HepG2 (cell line): ENCODE data around the gene XRCC3. TPM values are rescaled to one million over a fixed set of nuclear protein-coding genes. Genes with fewer than 3 reads are reported as not detected.

ENCODE experiments used
- HNRNPLL ChIP-seq: fragments of 200-400 bp; formaldehyde crosslinking; IDR thresholded peaks from 2 replicates; pipeline ENCODE4 v1.6.1; 2017; ENCODE audit warnings: mild to moderate bottlenecking, low read depth, low read length; ENCODE audit not compliant: poor library complexity, severe bottlenecking
- REXO4 ChIP-seq: sonication (generic); formaldehyde crosslinking; IDR thresholded peaks from 2 replicates; pipeline ENCODE4 v1.8.0; 2022; ENCODE audit warnings: missing genetic modification reagents, mild to moderate bottlenecking, borderline replicate concordance
- ZNF292 ChIP-seq: sonication (generic); formaldehyde crosslinking; IDR thresholded peaks from 2 replicates; pipeline ENCODE4 v1.8.1; 2022; ENCODE audit warnings: mild to moderate bottlenecking, low read depth, missing genetic modification reagents, borderline replicate concordance
- ZNF30 ChIP-seq: sonication (generic); formaldehyde crosslinking; IDR thresholded peaks from 2 replicates; pipeline ENCODE4 v1.5.0; 2020; ENCODE audit warnings: mild to moderate bottlenecking, missing genetic modification reagents
- ZNF383 ChIP-seq: sonication (generic); formaldehyde crosslinking; IDR thresholded peaks from 2 replicates; pipeline ENCODE4 v1.4.0; 2020; ENCODE audit warnings: missing genetic modification reagents, mild to moderate bottlenecking, borderline replicate concordance
- ZNF564 ChIP-seq: sonication (generic); formaldehyde crosslinking; IDR thresholded peaks from 2 replicates; pipeline ENCODE4 v1.8.1; 2023; ENCODE audit warnings: mild to moderate bottlenecking, missing genetic modification reagents
- polyA plus RNA-seq, 8 experiments: library from polyadenylated mRNA; depleted of rRNA in 3 of 8; stranded (reverse) in 7 of 8; unstranded in 1 of 8; fragments of >200 nt; fragmentation: Illumina TruSeq in 4 of 8; extraction: Trizol in 4 of 8; gene quantifications; 2 replicates each; pipeline versions ENCODE4 v1.2.1 to v1.2.3, GENCODE V29; 2011 to 2016; ENCODE audit warnings: low read depth in 4 of 8, missing spikeins in 1 of 8, mixed read lengths in 1 of 8; ENCODE audit not compliant: insufficient read depth in 1 of 8
- total RNA-seq, 5 experiments: library from RNA; depleted of rRNA; stranded (reverse); fragments of >200 nt; fragmentation: Illumina TruSeq; extraction: Trizol; gene quantifications; 2 replicates each; pipeline ENCODE4 v1.2.3, GENCODE V29; 2016; ENCODE audit warnings: low read depth in 1 of 5
- TF ChIP-seq, protein P1 (sequence below): sonication (generic); formaldehyde crosslinking; IDR thresholded peaks from 2 replicates; pipeline ENCODE4 v1.4.0; 2020; ENCODE audit warnings: missing genetic modification reagents
- TF ChIP-seq, protein P2 (sequence below): sonication (generic); formaldehyde crosslinking; IDR thresholded peaks from 2 replicates; pipeline ENCODE4 v1.5.1; 2020; ENCODE audit warnings: mild to moderate bottlenecking, missing genetic modification reagents

XRCC3 gene
- total and polyA plus RNA-seq, 2 of the 13 experiments (the other 11 are each of a cell fraction or from before 2014, with no cell fraction given), result 5.4 to 25.8 TPM

DNA sequence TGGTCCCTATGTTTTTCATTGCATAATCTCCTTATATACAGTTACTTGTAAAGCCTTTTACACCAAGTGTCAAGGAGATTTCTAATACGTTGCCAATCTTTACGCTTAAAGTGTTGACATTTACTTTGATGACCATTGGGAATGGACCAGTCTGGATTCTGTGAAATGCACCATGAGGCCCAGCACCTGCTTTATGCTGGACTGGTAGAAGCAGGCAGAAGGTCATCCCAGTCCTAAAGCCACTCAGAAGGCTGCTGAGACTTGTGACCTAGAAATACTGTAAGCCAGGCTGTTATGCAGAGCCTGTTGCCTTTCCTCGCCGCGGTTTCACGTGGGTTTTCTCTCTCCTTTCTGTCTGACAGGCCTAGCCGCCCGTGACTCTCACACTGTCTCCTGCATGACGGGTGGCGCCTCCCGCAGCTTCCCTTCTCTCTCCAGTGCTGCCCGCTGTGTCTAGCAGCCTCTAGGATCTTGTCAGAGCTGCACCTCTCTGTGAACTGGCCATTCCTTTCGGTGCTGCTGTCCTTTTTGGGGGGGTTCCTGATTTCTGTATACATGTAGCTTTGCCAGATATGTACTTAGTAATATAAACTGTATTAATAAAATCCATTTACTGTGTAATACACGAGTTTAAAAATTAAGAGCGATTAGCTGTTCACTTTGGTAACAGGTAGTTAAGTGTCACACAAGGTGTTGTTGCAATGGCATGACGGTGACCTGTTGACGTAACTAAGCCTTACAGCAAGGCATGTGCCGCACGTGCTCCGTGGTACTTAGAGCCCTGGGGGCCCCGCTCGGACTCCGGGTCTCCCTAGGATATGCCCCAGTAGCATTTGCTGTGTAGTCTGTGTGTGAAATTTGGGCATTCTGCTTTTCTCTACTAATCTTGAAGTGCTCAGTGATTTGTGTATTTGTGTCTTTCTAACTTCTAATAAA is 29.7 kb downstream of the XRCC3 start (continued):
- TF ChIP-seq, protein P1, sequence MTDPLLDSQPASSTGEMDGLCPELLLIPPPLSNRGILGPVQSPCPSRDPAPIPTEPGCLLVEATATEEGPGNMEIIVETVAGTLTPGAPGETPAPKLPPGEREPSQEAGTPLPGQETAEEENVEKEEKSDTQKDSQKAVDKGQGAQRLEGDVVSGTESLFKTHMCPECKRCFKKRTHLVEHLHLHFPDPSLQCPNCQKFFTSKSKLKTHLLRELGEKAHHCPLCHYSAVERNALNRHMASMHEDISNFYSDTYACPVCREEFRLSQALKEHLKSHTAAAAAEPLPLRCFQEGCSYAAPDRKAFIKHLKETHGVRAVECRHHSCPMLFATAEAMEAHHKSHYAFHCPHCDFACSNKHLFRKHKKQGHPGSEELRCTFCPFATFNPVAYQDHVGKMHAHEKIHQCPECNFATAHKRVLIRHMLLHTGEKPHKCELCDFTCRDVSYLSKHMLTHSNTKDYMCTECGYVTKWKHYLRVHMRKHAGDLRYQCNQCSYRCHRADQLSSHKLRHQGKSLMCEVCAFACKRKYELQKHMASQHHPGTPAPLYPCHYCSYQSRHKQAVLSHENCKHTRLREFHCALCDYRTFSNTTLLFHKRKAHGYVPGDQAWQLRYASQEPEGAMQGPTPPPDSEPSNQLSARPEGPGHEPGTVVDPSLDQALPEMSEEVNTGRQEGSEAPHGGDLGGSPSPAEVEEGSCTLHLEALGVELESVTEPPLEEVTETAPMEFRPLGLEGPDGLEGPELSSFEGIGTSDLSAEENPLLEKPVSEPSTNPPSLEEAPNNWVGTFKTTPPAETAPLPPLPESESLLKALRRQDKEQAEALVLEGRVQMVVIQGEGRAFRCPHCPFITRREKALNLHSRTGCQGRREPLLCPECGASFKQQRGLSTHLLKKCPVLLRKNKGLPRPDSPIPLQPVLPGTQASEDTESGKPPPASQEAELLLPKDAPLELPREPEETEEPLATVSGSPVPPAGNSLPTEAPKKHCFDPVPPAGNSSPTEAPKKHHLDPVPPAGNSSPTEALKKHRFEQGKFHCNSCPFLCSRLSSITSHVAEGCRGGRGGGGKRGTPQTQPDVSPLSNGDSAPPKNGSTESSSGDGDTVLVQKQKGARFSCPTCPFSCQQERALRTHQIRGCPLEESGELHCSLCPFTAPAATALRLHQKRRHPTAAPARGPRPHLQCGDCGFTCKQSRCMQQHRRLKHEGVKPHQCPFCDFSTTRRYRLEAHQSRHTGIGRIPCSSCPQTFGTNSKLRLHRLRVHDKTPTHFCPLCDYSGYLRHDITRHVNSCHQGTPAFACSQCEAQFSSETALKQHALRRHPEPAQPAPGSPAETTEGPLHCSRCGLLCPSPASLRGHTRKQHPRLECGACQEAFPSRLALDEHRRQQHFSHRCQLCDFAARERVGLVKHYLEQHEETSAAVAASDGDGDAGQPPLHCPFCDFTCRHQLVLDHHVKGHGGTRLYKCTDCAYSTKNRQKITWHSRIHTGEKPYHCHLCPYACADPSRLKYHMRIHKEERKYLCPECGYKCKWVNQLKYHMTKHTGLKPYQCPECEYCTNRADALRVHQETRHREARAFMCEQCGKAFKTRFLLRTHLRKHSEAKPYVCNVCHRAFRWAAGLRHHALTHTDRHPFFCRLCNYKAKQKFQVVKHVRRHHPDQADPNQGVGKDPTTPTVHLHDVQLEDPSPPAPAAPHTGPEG (CRISPR knock-in tag), result no peak
- TF ChIP-seq ZNF564 (CRISPR knock-in tag) (no peak), ZNF292 (no peak), HNRNPLL (no peak), ZNF383 (CRISPR knock-in tag) (no peak), REXO4 (no peak), ZNF30 (CRISPR knock-in tag) (no peak)
- TF ChIP-seq, protein P2, sequence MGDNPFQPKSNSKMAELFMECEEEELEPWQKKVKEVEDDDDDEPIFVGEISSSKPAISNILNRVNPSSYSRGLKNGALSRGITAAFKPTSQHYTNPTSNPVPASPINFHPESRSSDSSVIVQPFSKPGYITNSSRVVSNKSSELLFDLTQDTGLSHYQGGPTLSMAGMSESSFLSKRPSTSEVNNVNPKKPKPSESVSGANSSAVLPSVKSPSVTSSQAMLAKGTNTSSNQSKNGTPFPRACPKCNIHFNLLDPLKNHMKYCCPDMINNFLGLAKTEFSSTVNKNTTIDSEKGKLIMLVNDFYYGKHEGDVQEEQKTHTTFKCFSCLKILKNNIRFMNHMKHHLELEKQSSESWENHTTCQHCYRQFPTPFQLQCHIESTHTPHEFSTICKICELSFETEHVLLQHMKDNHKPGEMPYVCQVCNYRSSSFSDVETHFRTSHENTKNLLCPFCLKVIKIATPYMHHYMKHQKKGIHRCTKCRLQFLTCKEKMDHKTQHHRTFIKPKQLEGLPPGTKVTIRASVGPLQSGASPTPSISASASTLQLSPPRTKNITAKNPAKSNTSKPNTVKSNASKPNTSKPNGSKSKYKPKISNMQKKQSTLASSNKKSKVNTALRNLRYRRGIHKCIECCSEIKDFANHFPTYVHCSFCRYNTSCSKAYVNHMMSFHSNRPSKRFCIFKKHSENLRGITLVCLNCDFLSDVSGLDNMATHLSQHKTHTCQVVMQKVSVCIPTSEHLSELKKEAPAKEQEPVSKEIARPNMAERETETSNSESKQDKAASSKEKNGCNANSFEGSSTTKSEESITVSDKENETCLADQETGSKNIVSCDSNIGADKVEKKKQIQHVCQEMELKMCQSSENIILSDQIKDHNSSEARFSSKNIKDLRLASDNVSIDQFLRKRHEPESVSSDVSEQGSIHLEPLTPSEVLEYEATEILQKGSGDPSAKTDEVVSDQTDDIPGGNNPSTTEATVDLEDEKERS (CRISPR knock-in tag), result no peak
